Peyer's patch (tissue), 4 donors: ENCODE data around the gene MRPL17. TPM values are rescaled to one million over a fixed set of nuclear protein-coding genes. Genes with fewer than 3 reads are reported as not detected.

Source experiments
- DNase-seq, 3 donors: peaks; one replicate each; pipeline ENCODE4 v3.0.0-alpha.2; 2017 to 2019
- H3K27ac ChIP-seq, 4 donors: fragments of 200-600 bp; sonication (generic); one replicate each; pipeline ENCODE4 v1.5.1; 2016 to 2019
- H3K27me3 ChIP-seq, 2 donors: fragments of 200-600 bp; sonication (generic); one replicate each; pipeline ENCODE4 v1.5.1; 2019
- H3K36me3 ChIP-seq, 3 donors: fragments of 200-600 bp; sonication (generic); one replicate each; pipeline ENCODE4 v1.5.1; 2016 to 2019
- H3K4me1 ChIP-seq, 4 donors: fragments of 200-600 bp; sonication (generic); one replicate each; pipeline ENCODE4 v1.5.1; 2016 to 2019
- H3K4me3 ChIP-seq, 4 donors: fragments of 200-600 bp; sonication (generic); 1 replicate in 3 of 4; 2 replicates in 1 of 4; pipeline ENCODE4 v1.5.1; 2016 to 2019; ENCODE audit warnings: mild to moderate bottlenecking in 1 of 4
- H3K9me3 ChIP-seq, 4 donors: fragments of 200-600 bp; sonication (generic); one replicate each; pipeline ENCODE4 v1.5.1; 2016 to 2019; ENCODE audit warnings: mild to moderate bottlenecking in 1 of 4
- CTCF ChIP-seq, 6 experiments: fragments of 450-650 bp in 4 of 6; fragments of 200-600 bp in 2 of 6; sonication (generic) in 1 of 6; IDR thresholded peaks; one replicate each; pipeline ENCODE4 v1.5.1; 2017 to 2019; ENCODE audit warnings: antibody characterized with exemption in 6 of 6, mild to moderate bottlenecking in 3 of 6, moderate library complexity in 1 of 6
- POLR2A ChIP-seq, 2 donors: fragments of 450-650 bp; IDR thresholded peaks; one replicate each; pipeline ENCODE4 v1.5.1; 2017; ENCODE audit warnings: antibody characterized with exemption in 2 of 2, mild to moderate bottlenecking in 2 of 2, moderate library complexity in 2 of 2
- total RNA-seq, 4 donors: library from RNA; depleted of rRNA; stranded (reverse); fragments of >200 nt; gene quantifications; one replicate each; pipeline ENCODE4 v1.1.0, GENCODE V29; 2016

The MRPL17 gene
- total RNA-seq, result 10 to 100 TPM in 3 of 4 donors, 1 to 10 TPM in 1; 6.1 to 20.8 (median 16.6) TPM

- peak; percentile 96 to 100 (median 98) for DNase-seq
- Histone ChIP-seq H3K27ac (peak within 1 kb of the TSS; percentile 77 to 88 (median 86)), H3K4me3 (peak within 1 kb of the TSS; percentile 58 to 95 (median 88)), H3K9me3 (no peaks in the 10 kb centered on the region), H3K4me1 (peaks cover 0 to 19% (median 5%) of the 10 kb centered on the region in 4 donors), H3K27me3 (no peaks in the 10 kb centered on the region), H3K36me3 (peaks cover 0 to 7% (median 0%) of the 10 kb centered on the region in 3 donors)
- TF ChIP-seq CTCF (IDR thresholded peaks at IDR 0.05) (peak; percentile 89 to 96 (median 93)), POLR2A (IDR thresholded peaks at IDR 0.05) (peak; percentile 41 to 62)
Measured at GRCh38 chr11:6682936-6683861, at the start of gene MRPL17. Gene MRPL17, minus strand, starts transcription at chr11:6683340. Its CDS starts 44 bp downstream, at chr11:6683296.

- H3K27ac ChIP-seq, result no peak overlapping the region
Measured at GRCh38 chr11:6727971-6728760, 45.0 kb upstream of the MRPL17 start.

DNA sequence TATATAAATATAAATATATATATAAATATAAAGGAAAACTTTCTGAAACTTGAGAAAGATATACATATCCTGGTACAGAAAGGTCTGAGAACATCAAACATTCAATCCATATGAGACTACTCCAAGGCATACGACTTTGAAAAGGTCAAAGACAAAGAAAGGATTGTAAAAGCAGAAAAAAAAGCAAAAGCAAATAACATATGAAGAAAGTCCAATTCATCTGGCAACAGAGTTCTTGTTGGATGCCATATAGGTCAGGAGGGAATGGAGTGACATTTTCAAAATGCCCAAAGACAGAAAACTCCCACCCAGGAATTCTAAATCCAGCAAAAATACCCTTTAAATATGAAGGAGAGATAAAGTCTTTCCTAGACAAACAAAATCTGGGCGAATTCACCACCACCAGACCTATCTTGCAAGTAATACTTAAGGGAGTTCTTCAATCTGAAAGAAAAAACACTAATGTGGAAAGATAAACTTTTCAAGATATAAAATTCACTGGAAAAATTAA, 42.3 kb upstream of the MRPL17 start:
- no peak overlapping the region for H3K27ac ChIP-seq
- no peaks in the 10 kb centered on the region for H3K9me3 ChIP-seq
- TF ChIP-seq CTCF (IDR thresholded peaks at IDR 0.05) (no peak), POLR2A (IDR thresholded peaks at IDR 0.05) (no peak)
- no peaks in the 10 kb centered on the region for H3K36me3 ChIP-seq
- H3K27me3 ChIP-seq, result no peaks in the 10 kb centered on the region
- no peak overlapping the region for H3K4me3 ChIP-seq
- H3K4me1 ChIP-seq, result no peaks in the 10 kb centered on the region
- DNase-seq, result no peak

More at GRCh38 chr11:6727971-6728760, 45.0 kb upstream of the MRPL17 start:
- Histone ChIP-seq H3K27me3 (no peaks in the 10 kb centered on the region), H3K4me1 (no peaks in the 10 kb centered on the region), H3K9me3 (no peaks in the 10 kb centered on the region), H3K4me3 (no peak overlapping the region), H3K36me3 (no peaks in the 10 kb centered on the region)
- DNase-seq, result no peak
- TF ChIP-seq CTCF (IDR thresholded peaks at IDR 0.05), result no peak

DNA sequence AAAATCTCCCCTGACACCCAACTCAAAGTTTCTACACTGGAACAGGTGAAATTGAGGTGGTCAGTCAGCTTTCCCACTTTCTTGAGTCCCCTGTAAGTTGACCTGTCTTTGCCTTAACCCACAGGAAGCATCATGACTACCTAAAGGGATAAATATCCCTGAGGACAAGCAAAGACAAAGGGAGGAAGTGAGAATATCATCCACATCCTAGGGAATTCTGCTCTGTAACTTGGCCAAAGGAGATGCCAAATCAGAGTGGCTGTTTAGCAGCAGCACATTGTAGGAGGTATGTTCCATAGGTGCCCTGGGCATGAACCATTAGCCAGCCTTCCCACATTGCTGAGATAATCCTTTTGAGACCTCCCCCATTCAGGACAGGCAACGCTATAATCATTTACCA, 40.9 kb upstream of the MRPL17 start:
- no peak for DNase-seq
- H3K4me1 ChIP-seq, result no peaks in the 10 kb centered on the region
- H3K9me3 ChIP-seq, result no peaks in the 10 kb centered on the region
- no peaks in the 10 kb centered on the region for H3K27me3 ChIP-seq
- H3K4me3 ChIP-seq, result no peak overlapping the region
- H3K36me3 ChIP-seq, result no peaks in the 10 kb centered on the region
- TF ChIP-seq CTCF (IDR thresholded peaks at IDR 0.05), result no peak
- no peak for TF ChIP-seq POLR2A (IDR thresholded peaks at IDR 0.05)
- H3K27ac ChIP-seq, result no peak overlapping the region

- Histone ChIP-seq H3K4me3 (no peak overlapping the region), H3K9me3 (no peaks in the 10 kb centered on the region), H3K27ac (no peak overlapping the region), H3K27me3 (no peaks in the 10 kb centered on the region), H3K4me1 (no peaks in the 10 kb centered on the region), H3K36me3 (no peaks in the 10 kb centered on the region)
- DNase-seq, result no peak
- TF ChIP-seq POLR2A (IDR thresholded peaks at IDR 0.05) (no peak), CTCF (IDR thresholded peaks at IDR 0.05) (no peak)
Measured at GRCh38 chr11:6721343-6721742, 38.2 kb upstream of the MRPL17 start.
